ENCODE measurements around the gene KIF18A. TPM values are rescaled to one million over a fixed set of nuclear protein-coding genes. Genes with fewer than 3 reads are reported as not detected.
"Not testable (repeated sequence)": the region's sequence is repeated elsewhere in the genome, so short reads cannot be mapped to it uniquely, and the experiment has no call there.

The KIF18A gene
- total RNA-seq, 1 experiment from 2014 or later = 27.5 TPM

GRCh38 chr11:28106353-28107043 lies 1.5 kb downstream of the KIF18A start:
- no peak for DNase-seq (ENCODE audit: low read depth)

- DNase-seq (ENCODE audit: low read depth) = no peak
Measured at GRCh38 chr11:28105869-28106268, 2.1 kb downstream of the KIF18A start.

GRCh38 chr11:28104984-28105383 lies 3.0 kb downstream of the KIF18A start:
- no peak for DNase-seq (ENCODE audit: low read depth)

- no peak for DNase-seq (ENCODE audit: low read depth)
Measured at GRCh38 chr11:28104425-28104824, 3.5 kb downstream of the KIF18A start.

DNA sequence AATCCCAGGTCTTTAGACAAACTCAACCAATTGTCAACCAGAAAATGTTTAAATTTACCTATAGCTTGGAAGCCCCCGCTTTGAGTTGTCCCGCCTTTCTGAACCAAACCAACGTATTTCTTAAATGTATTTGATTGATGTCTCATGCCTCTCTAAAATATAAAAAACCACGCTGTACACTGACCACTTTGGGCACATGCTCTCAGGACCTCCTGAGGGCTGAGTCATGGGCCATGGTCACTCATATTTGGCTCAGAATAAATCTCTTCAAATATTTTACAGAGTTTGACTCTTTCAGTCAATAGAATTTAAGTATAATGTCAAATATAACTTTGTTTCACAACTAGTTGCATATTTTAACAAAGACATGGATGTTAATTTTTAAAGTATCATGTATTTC lies 5.7 kb downstream of the KIF18A start:
- DNase-seq (ENCODE audit: low read depth) = not testable (repeated sequence)

- no peak for DNase-seq (ENCODE audit: low read depth)
Measured at GRCh38 chr11:28100665-28101064, 7.3 kb downstream of the KIF18A start.

GRCh38 chr11:28099715-28100114 lies 8.2 kb downstream of the KIF18A start:
- no peak for DNase-seq (ENCODE audit: low read depth)

GRCh38 chr11:28098257-28098656 lies 9.7 kb downstream of the KIF18A start:
- DNase-seq (ENCODE audit: low read depth) = no peak

GRCh38 chr11:28092786-28093185 lies 15.2 kb downstream of the KIF18A start:
- DNase-seq (ENCODE audit: low read depth) = no peak

- DNase-seq (ENCODE audit: low read depth) = no peak
Measured at GRCh38 chr11:28090052-28090749, 17.8 kb downstream of the KIF18A start.

DNA sequence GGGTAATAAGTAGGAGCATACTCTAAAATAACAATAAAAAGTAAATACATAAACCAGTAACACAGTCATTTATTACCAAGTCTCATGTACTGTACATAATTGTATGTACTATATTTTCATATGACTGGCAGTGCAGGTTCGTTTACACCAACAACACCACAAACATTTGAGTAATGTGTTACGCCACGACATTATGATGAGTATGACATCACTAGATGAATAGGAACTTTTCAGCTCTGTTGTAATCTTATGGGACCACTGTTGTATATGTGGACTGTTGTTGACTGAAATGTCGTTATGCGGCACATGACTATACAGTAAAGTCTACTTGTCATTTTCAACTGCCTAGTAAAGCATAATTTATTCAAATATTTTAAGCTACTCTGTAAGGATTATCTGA lies 18.6 kb downstream of the KIF18A start:
- no peak for DNase-seq (ENCODE audit: low read depth)

DNA sequence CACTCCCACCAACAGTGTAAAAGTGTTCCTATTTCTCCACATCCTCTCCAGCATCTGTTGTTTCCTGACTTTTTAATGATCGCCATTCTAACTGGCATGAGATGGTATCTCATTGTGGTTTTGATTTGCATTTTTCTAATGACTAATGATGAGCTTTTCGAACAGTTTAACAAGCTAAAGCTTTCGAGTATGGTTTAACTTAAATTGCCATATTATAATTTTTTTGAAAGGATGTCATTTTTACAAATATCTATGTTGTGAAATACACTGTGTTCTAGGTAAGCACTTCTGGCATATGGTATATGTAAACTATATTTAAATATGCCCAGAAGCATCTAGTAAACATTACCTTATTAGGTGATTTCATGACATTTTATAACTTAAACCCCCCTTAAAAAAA lies 20.3 kb downstream of the KIF18A start:
- not testable (repeated sequence) for DNase-seq (ENCODE audit: low read depth)

DNA sequence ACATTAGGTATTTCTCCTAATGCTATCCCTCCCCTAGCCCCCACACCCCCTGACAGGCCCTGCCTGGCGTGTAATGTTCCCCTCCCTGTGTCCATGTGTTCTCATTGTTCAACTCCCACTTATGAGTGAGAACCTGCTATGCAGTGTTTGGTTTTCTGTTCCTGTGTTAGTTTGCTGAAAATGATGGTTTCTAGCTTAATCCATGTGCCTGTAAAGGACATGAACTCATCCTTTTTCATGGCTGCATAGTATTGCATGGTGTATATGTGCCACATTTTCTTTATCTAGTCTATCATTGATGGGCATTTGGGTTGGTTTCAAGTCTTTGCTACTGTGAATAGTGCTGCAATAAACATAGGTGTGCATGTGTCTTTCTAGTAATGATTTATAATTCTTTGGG lies 20.8 kb downstream of the KIF18A start:
- not testable (repeated sequence) for DNase-seq (ENCODE audit: low read depth)

DNA sequence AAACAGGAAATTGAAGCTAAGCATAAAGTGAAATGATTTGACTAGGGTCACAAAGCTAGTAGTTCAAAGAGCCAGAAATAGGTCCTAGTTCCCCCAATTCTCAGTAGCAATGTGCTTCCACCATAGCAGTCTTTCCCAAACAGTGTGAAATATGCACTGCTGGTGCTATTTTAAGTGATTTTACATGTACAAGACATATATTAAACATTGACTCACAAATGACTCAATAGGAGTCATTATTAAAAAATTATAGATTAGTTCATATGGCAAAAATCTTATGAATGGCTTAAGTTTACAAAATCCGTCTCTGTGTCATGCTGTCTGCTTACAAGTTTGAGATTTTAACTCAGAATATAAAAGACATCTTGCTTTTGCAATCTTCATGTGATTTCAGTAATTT lies 21.4 kb downstream of the KIF18A start:
- no peak for DNase-seq (ENCODE audit: low read depth)

- DNase-seq (ENCODE audit: low read depth) = no peak
Measured at GRCh38 chr11:28083118-28083517, 24.8 kb downstream of the KIF18A start.

GRCh38 chr11:28077521-28077920 lies 30.4 kb downstream of the KIF18A start:
- no peak for DNase-seq (ENCODE audit: low read depth)

DNA sequence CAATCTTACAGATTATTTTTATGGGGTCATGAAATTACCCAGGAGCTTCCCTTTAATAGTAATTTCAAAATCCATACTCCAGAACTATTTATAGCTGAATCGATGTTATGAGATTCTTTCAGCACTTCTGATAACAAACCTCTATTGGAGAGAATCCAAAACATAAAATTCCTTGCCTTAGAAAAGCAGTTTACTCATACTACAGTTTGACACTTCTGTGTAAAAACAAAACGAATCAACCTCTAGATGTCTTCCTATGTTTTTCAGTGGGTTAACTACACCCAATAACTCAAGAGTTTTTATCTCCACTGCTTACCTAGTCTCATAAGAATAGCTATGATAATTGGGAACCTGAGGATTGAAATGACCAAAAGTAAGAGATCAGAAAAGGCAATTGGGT lies 35.6 kb downstream of the KIF18A start:
- no peak for DNase-seq (ENCODE audit: low read depth)

DNA sequence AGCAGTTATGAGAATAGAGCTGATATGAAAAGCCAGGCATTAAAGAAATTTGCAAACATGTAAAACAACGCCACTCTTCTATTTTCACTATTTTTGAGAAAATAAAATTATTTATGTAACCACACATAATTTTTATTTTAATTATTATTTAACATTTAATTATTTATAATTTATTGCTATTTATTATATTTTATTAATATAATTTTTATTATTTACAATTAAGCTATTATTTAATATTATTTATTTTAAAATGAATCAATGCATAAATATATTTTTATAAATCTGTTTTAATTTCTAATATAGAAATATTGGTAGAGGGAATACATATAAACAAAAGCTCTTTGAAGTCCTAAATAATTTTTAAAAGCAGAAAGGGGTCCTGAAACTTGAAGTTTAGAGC lies 36.7 kb downstream of the KIF18A start:
- no peak for DNase-seq (ENCODE audit: low read depth)

GRCh38 chr11:28058333-28058732 lies 49.6 kb downstream of the KIF18A start:
- no peak for DNase-seq (ENCODE audit: low read depth)

GRCh38 chr11:28054821-28055220 lies 53.1 kb downstream of the KIF18A start:
- no peak for DNase-seq (ENCODE audit: low read depth)

- DNase-seq (ENCODE audit: low read depth) = peak; percentile 55
Measured at GRCh38 chr11:28049338-28050216, 58.4 kb downstream of the KIF18A start.

GRCh38 chr11:28048812-28049211 lies 59.1 kb downstream of the KIF18A start:
- no peak for DNase-seq (ENCODE audit: low read depth)
